GM12878 (cell line): ENCODE measurements around the gene DGKQ. TPM values are rescaled to one million over a fixed set of nuclear protein-coding genes. Genes with fewer than 3 reads are reported as not detected.

Experiments
- BRCA1 ChIP-seq: IDR thresholded peaks from 2 replicates; pipeline ENCODE4 v1.6.1; 2011; ENCODE audit warnings: low read depth, low read length, improper control_type of control experiment
- CEBPB ChIP-seq, 2 experiments: fragments of 150-350 bp in 1 of 2; IDR thresholded peaks; 2 replicates each; pipeline ENCODE4 v1.6.1; 2012 to 2014; ENCODE audit warnings: low read depth in 2 of 2, low read length in 2 of 2, borderline replicate concordance in 1 of 2, inconsistent platforms in 1 of 2
- EP300 ChIP-seq, 2 experiments: fragments of 150-350 bp in 1 of 2; IDR thresholded peaks; 2 replicates each; pipeline ENCODE4 v1.6.1; 2011 to 2012; ENCODE audit warnings: low read depth in 2 of 2, low read length in 2 of 2, borderline replicate concordance in 1 of 2, improper control_type of control experiment in 1 of 2, inconsistent platforms in 1 of 2; ENCODE audit not compliant: control insufficient read depth in 1 of 2
- JUNB ChIP-seq: IDR thresholded peaks from 2 replicates; pipeline ENCODE4 v1.6.1; 2016; ENCODE audit warnings: antibody characterized with exemption, mild to moderate bottlenecking
- KLF5 ChIP-seq: fragments of 450-650 bp; IDR thresholded peaks from 2 replicates; pipeline ENCODE4 v1.6.1; 2014; ENCODE audit warnings: mild to moderate bottlenecking; ENCODE audit not compliant: partially characterized antibody
- MLLT1 ChIP-seq: fragments of 450-650 bp; IDR thresholded peaks from 2 replicates; pipeline ENCODE4 v1.6.1; 2016; ENCODE audit warnings: mild to moderate bottlenecking
- NFYA ChIP-seq: IDR thresholded peaks from 2 replicates; pipeline ENCODE4 v1.6.1; 2011; ENCODE audit warnings: low read depth, mild to moderate bottlenecking, low read length, improper control_type of control experiment, borderline replicate concordance
- NR2F1 ChIP-seq: fragments of 450-650 bp; conservative IDR thresholded peaks from 2 replicates; pipeline ENCODE4 v1.6.1; 2017; ENCODE audit warnings: mild to moderate bottlenecking
- PML ChIP-seq: IDR thresholded peaks from 2 replicates; pipeline ENCODE4 v1.6.1; 2012; ENCODE audit warnings: low read length, inconsistent platforms
- RAD51 ChIP-seq: fragments of 450-650 bp; IDR thresholded peaks from 2 replicates; pipeline ENCODE4 v1.6.1; 2016; ENCODE audit warnings: moderate library complexity, mild to moderate bottlenecking, inconsistent platforms
- TCF12 ChIP-seq: IDR thresholded peaks from 2 replicates; pipeline ENCODE4 v1.6.1; 2011; ENCODE audit warnings: low read depth, mild to moderate bottlenecking, low read length
- polyA plus RNA-seq, 11 experiments: library from polyadenylated mRNA; depleted of rRNA in 4 of 11; unstranded in 6 of 11; stranded (reverse) in 5 of 11; fragments of >200 nt; fragmentation: Nextera tagmentation in 4 of 11; fragmentation: Illumina TruSeq in 1 of 11; extraction: Ambion mirVana in 4 of 11; extraction: Trizol in 1 of 11; gene quantifications; 1 replicate in 1 of 11; 2 replicates in 10 of 11; pipeline versions ENCODE4 v1.2.1 to v1.2.3, GENCODE V29; 2011 to 2016; ENCODE audit warnings: inconsistent platforms in 2 of 11, missing spikeins in 2 of 11, low read depth in 1 of 11
- total RNA-seq, 4 experiments: library from RNA; depleted of rRNA in 3 of 4; stranded (reverse); fragments of >200 nt in 3 of 4; fragmentation: Illumina TruSeq in 1 of 4; extraction: Trizol in 1 of 4; gene quantifications; 2 replicates each; pipeline versions ENCODE4 v1.2.1 to v1.2.3, GENCODE V29; 2013 to 2021

Gene DGKQ
- total and polyA plus RNA-seq, 10 of the 15 experiments (the other 5 are each of a cell fraction or from before 2014, with no cell fraction given): 0.11 to 10.5 (median 1.4) TPM

GRCh38 chr4:987624-988513, 14.5 kb upstream of the DGKQ start (continued):
- TF ChIP-seq MLLT1 (no peak), RAD51 (no peak), CEBPB (IDR thresholded peaks at IDR 0.05; ENCODE audit: borderline replicate concordance in 1 of 2, low read depth in 2 of 2, low read length in 2 of 2) (no peak), PML (no peak), NFYA (no peak), TCF12 (no peak), KLF5 (no peak), NR2F1 (no peak), BRCA1 (no peak), JUNB (no peak), EP300 (IDR thresholded peaks at IDR 0.05; ENCODE audit: borderline replicate concordance in 1 of 2, control insufficient read depth in 1 of 2, low read depth in 2 of 2, low read length in 2 of 2) (no peak)
